ENCODE data around the gene KRT1.
"Not testable (repeated sequence)": the region's sequence is repeated elsewhere in the genome, so short reads cannot be mapped to it uniquely, and the experiment has no call there.

The KRT1 gene

DNA sequence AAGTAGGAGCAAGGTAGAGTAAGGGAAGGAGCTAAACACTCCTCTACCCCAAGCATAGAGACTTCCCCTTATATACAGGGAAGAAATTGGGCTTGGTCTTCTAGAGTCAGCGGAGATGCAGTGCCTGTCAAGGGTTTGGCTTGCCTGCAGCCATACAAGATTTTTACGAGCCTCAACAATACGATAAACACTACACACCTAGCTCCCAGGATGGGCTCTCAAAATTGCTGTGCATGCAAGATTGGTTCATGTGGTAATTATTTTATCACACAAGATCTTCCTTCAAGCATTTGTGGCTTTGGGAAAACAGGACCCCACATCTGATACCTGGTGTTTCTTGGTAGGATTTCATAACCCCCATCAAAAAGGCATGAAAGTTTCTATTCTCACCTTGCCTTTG is at the start of gene KRT1:
KRT1 (minus strand) TSS at position 45 of the 400 bp plus-strand sequence. CDS start 59 bp downstream, outside the sequence.
- DNase-seq: no peak

DNA sequence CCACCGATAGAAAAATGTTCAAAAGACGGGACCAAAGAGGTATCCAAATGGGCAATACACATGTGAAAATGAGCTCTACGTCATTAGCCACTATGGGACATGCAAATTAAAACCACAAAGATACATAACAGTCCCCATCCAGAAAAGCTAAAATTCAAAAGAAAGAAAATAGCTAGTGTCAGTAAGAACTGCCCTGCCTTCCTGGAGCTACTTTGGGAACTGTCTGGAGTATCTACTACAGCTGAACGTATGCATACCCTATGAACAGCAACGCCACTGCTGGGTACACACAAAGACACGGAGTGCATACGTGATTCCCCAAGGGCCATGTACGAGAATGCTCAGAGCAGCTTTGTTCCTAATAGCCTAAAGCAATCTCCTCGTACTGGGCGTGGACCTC is 48.9 kb upstream of the KRT1 start:
- no peak for DNase-seq

DNA sequence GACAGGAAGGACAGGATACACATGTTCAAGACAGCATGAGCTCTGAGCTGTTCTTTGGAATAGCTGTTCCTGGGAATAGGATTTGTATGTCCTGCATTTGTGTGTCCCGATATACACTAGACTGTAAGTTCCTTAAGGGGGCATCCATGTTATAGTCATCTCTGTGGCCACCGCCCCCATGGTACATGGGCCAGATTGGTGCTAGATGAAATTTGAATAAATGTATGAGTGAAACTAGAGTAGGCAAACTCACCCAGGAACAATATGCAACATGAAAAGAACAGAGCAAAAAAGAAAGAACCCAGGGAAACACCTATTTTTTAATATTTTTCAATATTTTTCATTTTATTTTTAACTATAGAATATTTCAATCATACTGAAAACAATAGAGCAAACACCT is 48.2 kb upstream of the KRT1 start:
- DNase-seq: no peak

DNA sequence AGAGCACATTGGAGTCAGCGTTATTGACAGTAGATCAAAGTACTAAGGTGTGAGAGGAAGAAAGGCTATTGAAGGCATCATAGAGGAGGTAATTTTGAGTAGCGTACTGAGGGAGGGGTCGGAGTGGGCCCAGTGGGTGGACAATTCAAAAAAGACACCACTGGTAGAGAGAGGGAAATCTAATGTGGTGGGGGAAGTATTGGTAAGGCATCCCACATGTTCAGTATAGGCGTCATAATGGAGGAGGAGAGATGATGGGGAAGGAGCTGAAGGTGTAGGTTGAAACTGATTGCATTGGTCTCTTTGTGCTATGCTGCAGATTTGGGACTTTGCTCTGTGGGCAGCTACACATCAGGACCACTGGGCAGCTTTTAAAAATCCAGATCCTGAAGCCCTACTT is 46.8 kb upstream of the KRT1 start:
- DNase-seq: no peak

DNA sequence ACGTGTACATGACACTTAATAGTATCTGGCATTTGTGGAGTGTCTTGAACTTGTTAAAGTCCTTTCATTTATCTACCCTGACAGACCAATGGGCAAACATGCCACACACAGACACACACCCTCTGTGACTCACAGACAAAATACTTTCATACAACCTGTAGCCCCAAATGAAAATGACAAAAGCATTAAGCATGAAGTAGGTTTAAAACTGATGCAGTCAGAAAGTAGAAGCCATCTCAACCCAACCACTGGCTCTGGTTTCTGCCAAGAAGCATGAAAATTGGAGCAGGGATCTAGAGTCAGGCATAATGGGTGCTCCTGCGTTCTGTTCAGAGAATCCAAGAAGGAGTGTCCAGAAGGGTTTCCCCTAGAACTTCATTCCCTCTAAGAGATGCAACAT is 46.2 kb upstream of the KRT1 start:
- no peak for DNase-seq

DNA sequence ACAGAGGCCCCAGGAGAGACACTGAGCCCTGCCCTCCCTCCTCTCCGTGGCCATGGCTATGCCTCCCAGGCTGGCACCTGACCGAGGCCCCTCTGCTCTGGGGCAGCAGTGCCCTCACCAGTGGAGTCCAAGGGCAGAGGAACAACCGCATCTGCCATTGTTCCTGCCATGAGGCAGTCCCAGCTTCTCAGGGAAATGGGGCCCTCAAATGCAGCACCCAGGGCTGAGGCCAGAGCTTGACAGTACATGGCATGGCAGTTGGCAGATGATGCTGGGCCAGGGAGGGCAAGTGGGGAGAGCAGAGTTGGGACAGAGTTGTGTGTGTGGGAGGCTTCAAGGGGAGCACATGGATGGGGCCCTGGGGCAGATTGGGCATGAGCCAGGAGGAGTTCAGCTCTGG is 44.2 kb upstream of the KRT1 start:
- no peak for DNase-seq

DNA sequence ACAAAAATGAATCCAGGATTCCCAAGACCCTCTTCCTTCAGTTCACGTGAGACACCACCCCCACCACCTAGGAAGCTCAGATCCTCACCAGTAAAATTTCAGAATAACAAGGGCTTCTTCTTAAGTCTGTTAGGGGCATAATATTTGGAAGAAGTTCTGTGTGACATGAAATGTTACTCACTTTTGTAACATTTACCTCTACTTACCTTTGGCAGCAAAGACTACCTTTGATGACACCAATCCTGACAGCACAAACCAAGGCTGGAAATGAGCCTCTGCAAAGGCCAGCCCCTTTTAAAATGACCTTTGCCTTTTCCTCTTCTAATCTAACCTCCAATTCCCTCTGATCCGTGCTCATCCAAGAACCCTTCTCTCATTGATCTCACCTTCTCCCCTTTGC is 42.5 kb upstream of the KRT1 start:
- no peak for DNase-seq

DNA sequence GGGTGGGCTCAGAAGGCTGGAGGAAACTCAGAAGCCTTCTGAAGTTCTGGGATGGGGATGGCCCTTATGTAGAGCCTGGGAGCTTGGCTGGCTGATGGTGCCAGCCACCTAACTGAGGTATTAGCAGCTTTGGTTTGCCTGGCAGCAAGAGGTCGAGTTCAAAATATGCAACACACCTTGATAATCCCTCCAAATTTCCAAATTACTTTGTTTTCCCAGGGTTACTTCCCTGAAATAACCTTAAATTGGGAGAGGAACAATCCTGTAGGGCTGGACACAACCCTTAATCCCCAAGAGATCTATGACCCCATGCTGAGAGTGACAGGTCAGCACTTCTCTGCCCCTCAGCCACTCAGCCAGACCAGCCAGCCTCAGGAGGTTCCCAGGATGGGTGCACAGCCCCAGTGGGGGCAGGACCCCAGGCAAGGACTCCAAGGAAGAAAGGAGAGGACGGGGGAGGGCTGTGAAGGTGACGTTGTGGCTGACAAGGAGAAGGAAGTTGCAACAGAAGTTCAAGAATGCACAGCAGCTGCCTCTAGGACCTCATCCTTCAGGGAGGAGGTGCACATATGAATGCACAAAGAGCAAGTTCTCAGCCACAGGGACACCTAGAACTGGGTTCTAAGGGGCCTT is 41.7 kb upstream of the KRT1 start:
- DNase-seq: no peak

DNA sequence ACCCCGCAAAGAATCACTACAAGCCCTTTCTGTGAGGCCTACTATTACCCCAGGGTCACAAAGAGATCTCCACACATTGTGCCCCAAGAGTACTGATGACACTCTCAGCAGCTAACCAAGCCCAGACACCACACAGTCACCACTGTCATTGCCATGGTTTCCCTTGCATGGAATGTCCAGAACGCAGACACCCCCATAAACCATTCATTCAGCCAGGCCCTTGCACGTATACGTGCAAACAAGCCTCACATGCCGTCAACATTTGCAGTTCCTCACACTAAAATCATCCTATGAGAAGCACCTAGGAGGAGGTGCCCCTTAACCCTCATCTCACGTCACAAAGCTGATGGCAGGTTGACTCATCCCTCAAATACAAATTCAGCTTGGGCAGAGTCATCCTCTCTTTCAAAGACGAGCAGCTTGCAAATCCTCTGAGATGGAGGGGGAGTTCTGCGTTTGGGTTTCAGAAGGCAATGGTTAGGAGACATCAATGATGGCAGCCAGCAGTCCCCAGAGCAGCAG is 40.2 kb upstream of the KRT1 start:
- no peak for DNase-seq

DNA sequence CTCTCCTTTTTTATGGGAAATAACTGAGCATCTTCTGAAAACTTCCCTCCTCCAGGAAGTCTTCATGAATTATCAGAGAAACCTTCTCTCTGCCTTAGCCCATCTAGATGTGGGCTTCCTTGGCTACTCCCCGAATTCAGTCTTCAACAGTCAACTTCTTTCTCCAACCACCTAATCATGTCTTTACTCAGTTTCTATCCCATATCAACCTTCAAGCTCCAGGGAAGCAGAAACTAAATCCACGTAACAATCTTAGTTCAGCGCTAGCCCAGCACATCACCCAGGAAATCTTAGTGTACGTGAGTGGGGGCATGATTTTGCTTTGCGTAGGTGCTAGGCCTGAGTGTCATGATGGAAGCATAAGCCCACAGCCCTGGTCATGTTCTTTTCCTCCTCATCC is 35.9 kb upstream of the KRT1 start:
- DNase-seq: no peak

DNA sequence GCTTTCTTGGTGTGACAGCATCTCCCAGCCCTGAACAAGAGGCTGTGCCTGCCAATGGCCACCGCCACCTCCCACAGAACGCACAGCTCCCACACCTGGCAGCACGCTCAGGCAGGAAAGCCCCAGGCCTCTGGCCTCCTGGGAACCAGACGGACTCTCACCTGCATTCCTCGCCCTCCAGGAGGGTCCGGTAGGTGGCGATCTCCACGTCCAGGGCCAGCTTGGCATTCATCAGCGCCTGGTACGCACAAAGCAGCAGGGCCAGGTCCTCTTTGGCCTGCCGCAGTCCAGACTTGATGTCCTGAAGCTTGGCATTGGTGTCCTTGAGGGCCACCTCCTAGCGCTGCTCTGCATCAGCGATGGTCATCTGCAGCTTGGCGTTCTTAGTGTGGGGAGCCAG is 35.2 kb upstream of the KRT1 start:
- DNase-seq: peak; percentile 84

DNA sequence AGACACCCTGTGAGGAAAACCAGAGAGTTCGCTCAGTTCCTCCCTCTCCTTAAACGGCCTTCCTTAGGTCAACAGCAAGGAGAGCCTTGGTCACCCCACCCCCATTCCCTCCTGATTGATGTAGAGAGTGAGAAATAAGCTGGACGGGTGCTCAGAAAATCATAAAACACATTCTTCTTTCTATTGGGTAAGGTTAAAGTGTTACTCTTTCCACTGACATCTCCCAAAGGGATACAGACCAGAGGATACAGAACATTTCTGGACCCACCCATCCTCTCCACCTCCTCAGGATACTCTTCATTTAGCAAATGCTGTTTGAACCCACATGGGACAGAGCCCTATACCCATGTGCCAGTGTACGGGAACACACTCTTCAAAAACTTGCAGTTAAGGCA is 34.7 kb upstream of the KRT1 start:
- no peak for DNase-seq

DNA sequence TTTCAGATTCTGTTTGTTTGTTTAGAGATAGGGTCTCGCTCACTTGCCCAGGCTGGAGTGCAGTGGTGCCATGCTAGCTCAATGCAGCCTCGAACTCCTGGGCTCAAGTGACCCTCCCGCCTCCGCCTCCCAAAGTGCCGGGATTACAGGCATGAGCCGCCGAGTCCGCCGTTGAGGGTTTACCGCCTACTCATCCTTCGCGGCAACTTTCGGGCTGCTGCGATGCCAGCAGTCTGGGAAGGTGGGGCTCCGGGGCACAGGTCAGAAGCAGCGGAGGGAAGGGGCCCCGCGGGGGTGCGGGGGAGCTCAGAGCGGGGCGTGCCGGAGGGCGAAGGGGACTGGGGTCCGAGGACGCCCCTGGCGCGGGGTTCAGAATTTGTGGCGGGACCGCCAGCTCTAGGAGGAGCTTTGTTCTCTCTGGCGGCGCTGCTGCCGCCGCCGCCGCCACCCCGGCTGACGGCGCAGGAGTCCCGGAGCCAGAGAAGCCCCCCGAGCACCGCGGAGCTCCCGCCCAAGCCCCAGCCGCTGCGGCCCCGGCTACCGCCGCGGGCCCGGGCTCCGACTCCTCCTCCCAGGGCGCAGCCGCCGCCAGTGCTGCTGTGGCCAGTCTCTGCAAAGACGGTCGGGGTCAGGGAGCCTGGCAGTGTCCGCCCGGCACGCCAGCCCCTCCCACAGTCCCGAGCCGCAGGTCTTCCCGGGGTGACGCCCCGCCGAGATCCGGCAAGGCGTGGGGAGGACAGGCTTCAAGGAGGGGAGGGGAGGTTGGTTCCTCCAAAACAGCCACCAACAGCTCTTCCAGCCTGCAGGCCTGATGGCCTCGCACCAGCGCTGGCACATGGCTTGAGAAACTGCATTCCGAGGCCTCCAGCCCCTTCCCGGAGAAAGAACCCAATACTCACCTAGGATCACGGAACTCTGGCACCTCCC is 34.0 kb upstream of the KRT1 start:
- DNase-seq: no peak

DNA sequence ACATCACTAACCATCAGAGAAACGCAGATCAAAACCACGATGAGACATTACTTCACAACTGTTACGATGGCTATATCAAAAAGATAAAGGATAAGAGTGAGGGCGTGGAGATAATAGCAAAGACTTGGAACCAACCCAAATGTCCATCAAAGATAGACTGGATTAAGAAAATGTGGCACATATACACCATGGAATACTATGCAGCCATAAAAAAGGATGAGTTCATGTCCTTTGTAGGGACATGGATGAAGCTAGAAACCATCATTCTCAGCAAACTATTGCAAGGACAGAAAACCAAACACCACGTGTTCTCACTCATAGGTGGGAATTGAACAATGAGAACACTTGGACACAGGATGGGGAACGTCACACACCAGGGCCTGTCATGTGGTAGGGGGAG is 31.9 kb upstream of the KRT1 start:
- DNase-seq: not testable (repeated sequence)

DNA sequence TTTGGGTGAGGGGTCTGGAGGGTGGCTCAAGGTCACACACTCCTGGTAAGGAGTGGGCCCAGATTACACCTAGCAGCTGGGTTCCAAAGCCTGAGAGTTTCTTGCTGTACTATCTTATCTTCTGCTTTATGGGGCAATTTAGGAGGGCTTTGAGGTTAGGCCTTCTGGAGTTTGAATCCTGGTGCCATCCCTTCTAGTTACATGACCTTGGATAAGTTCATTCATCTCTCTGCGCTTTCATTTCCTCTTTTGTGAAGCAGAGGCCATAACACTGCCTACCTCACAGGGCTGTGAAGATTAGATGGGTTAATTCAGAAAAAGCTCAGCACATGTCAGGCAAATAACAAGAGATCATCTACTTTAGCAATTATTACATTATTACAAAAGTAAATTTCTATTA is 30.5 kb upstream of the KRT1 start:
- DNase-seq: no peak

DNA sequence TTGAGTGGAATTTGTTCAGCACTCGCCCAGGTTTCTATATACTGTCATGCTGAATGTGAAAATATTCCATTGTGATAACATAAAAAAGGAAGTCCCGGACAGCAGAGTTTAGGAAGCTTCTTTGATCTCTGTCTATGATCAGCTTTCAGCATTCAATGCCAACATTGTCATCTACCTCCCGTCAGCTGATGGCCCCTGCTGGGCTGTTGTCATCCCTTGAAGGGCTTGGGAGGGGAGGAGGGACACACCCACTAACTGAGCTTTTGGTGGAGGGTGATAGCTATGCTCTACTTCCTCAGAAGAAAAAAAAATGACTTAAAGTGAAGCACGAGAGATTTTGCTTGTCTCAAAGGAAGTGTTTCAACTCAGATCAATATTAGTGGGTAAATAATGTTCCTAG is 27.8 kb upstream of the KRT1 start:
- DNase-seq: no peak

DNA sequence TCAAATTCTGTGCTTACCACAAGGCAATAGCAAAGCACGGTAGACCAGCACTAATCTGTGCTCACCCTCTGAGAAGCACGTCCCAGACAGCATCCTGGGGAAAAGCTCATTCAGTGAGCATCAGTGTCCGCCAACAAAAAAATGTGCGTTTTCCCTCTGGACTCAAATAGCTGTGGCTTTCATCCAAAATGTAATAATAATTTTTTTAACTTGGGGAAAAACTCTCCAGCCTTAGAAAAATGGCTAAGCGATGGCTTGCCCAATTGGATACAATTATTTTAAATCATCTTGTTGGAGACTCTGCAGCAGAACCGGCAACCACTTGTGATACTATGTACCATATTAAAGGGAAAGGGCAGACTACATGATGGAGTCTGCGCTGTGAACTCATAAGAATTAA is 24.3 kb upstream of the KRT1 start:
- no peak for DNase-seq

DNA sequence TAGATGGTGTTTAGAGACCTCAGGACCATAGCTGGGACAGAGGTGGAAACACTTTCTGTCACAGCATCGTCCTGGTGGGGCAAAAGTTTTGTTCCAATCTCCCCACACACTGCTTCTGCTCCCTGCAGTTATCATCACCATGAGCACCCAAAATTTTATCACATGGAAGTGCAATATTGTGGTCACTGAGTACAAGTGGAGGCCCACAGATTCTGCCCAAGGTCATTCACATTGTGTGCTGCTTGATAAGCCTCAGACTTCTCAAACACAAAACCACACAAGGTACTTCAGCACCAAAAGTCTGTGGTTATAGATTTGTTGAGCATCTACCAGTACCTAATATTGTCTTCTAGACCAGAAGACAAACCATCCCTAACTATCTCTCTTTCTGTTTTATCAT is 23.7 kb upstream of the KRT1 start:
- no peak for DNase-seq

DNA sequence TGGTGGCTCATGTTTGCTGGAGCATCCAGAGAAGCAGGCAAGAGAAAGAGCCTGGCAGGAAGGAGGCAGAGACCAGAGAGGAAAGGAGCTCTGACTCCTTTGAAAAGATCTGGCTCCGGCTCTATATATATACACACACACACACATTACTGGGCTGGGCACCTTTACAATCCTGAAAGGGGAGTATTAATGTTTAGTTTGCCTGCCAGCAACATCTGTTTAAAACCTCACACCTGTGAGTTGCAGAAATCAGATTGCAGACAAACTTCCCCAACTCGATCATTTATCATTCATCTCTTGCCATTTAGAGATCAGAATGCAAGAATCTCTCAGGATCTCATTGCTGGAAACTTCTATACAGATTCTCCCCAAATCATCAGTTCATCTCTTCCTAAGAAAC is 23.2 kb upstream of the KRT1 start, which contains the start of gene KRT77:
KRT77 (minus strand) TSS at position 101 of the 400 bp plus-strand sequence; CDS start at position 11, 90 bp downstream.
- DNase-seq: no peak

DNA sequence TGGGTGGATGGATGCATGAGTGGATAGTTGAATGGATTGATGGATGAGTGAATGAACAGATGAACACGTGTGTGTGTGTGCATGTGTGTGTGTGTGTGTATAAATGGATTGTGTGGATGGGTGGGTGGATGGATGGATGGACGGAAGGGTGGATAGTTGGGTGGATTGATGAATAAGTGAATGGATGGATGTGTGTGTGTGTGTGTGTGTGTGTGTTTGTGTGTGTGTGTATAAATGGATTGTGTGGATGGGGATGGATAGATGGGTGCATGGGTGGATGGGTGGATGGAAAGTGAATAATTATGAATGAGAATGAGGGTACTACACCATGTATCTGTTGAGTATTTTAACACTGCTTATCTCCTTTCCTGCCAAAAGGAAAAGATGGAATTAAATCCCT is 22.1 kb upstream of the KRT1 start:
- no peak for DNase-seq

DNA sequence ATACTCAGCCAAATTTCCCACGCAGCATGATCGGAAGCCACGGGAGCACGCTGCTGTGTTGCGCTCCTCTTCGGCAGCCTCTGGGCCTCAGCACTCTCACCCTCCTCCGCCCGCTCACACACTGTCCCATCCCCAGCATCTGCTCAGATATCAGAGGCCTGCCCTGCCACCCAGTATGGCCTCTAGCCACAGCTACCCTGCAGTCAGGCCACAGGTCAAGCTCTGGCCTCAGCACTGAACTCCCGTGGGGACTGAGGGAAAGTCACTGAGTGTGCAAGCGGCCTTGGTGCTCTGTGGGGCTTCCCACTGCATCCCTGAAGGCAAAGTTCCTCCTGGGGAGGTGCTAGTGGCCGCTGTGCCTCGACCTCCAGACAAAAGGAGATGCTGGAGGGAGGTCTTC is 21.1 kb upstream of the KRT1 start:
- no peak for DNase-seq

DNA sequence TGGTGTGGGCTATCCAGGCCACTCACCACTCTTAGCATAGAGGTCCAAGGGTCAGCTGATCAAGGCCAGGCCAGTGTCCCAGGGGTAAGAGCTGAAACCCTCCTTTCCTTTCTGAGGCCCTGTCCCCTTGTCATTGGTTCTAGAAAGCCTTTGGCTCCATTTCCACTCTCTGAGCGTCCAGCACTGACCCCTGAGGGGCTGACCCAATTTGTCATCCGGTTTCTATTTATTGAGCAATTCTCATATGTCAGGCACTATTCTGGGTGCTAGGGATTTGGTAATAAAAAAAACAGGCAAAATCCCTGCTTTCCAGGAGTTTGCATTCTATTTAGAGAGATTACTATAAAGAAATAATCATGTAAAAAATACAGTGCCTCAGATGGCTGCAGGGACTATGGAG is 19.8 kb upstream of the KRT1 start:
- no peak for DNase-seq

DNA sequence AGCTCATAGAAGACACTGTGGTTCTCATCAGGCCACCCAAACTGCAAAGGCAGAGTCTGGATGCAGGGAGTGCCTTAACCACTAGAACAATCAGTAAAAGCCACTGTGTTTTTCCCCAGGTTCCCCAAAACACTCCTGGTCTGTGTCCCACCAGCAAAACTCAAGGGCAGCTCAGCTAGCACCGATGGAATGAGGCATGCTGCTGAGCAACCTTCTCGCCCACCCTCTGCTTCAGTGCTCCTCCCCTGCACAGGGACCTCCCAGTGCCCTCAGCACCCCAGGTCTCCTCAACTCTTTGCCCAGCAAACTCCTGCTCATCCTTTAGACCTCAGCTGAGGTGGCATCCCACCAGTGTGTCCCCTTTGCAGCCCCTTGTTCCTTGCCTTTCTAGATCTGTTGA is 19.2 kb upstream of the KRT1 start:
- no peak for DNase-seq

DNA sequence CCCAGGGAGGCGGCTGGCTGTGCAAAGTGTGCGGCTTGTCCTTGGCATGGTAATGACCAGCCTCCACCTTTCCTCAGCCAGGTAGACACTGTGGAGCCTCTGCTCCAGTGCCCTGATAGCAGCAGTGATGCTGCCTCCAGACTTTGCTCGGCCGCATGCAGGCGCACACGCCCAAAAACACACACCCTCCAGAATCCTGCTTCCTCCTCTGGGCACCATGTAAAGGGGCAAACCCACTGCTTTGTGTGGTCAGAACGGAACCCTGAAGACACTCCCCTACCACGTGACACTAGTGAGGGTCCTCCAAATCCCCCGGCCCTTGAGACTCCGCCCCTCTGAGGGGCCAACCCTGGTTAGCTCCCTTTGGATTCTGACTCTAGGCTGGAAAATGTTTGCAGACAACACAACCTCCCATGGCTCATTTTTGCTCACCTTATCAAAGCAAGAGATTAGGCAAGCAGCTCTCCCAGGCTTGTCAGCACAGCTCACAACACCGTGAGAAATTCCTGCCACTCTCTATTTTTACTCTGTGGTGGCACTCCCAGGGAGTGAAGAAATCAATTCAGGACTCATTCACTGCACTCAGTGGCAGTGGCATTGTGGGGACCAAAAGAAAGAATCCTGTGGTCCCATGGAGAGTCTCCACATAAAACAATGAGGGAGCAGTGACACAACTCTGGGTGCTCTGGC is 18.6 kb upstream of the KRT1 start:
- DNase-seq: no peak
